Measurements from ENCODE around the gene SCYL2. TPM values are rescaled to one million over a fixed set of nuclear protein-coding genes. Genes with fewer than 3 reads are reported as not detected.
"Not testable (repeated sequence)": the region's sequence is repeated elsewhere in the genome, so short reads cannot be mapped to it uniquely, and the experiment has no call there.

The SCYL2 gene
- total RNA-seq, 1 donor from 2014 or later = 110 TPM

- no peak for FAIRE-seq
Measured at GRCh38 chr12:100311317-100311716, 44.3 kb downstream of the SCYL2 start.

GRCh38 chr12:100317371-100317770 lies 50.4 kb downstream of the SCYL2 start:
- no peak for DNase-seq (ENCODE audit: low spot score in 2 of 2)
- FAIRE-seq = no peak

More at GRCh38 chr12:100311317-100311716, 44.3 kb downstream of the SCYL2 start:
- no peak for DNase-seq (ENCODE audit: low spot score in 2 of 2)

GRCh38 chr12:100324498-100324897 lies 57.5 kb downstream of the SCYL2 start:
- FAIRE-seq (peak; percentile 10), DNase-seq (ENCODE audit: low spot score in 2 of 2) (no peak)

GRCh38 chr12:100326208-100326607 lies 59.2 kb downstream of the SCYL2 start:
- FAIRE-seq (peak; percentile 15), DNase-seq (ENCODE audit: low spot score in 2 of 2) (no peak)

- DNase-seq (ENCODE audit: low spot score in 2 of 2) (no peak), FAIRE-seq (no peak)
Measured at GRCh38 chr12:100329800-100330199, 62.8 kb downstream of the SCYL2 start.

- DNase-seq (ENCODE audit: low spot score in 2 of 2) (no peak), FAIRE-seq (no peak)
Measured at GRCh38 chr12:100331871-100332270, 64.9 kb downstream of the SCYL2 start.

- DNase-seq (ENCODE audit: low spot score in 2 of 2) (no peak), FAIRE-seq (no peak)
Measured at GRCh38 chr12:100332852-100333251, 65.9 kb downstream of the SCYL2 start.

- DNase-seq (ENCODE audit: low spot score in 2 of 2) (no peak), FAIRE-seq (no peak)
Measured at GRCh38 chr12:100337299-100337698, 70.3 kb downstream of the SCYL2 start.

GRCh38 chr12:100337727-100338126 lies 70.8 kb downstream of the SCYL2 start:
- DNase-seq (ENCODE audit: low spot score in 2 of 2) (no peak), FAIRE-seq (no peak)

GRCh38 chr12:100339071-100339470 lies 72.1 kb downstream of the SCYL2 start:
- FAIRE-seq (no peak), DNase-seq (ENCODE audit: low spot score in 2 of 2) (no peak)

GRCh38 chr12:100342897-100343296 lies 75.9 kb downstream of the SCYL2 start:
- DNase-seq (ENCODE audit: low spot score in 2 of 2); FAIRE-seq: not testable (repeated sequence)

GRCh38 chr12:100344351-100344750 lies 77.4 kb downstream of the SCYL2 start:
- DNase-seq (ENCODE audit: low spot score in 2 of 2); FAIRE-seq: not testable (repeated sequence)

GRCh38 chr12:100345020-100345767 lies 78.2 kb downstream of the SCYL2 start:
- FAIRE-seq = no peak

GRCh38 chr12:100346660-100347059 lies 79.7 kb downstream of the SCYL2 start:
- no peak for DNase-seq (ENCODE audit: low spot score in 2 of 2)
- FAIRE-seq = no peak

More at GRCh38 chr12:100345020-100345767, 78.2 kb downstream of the SCYL2 start:
- no peak for DNase-seq (ENCODE audit: low spot score in 2 of 2)

GRCh38 chr12:100348657-100349454 lies 81.9 kb downstream of the SCYL2 start:
- DNase-seq (ENCODE audit: low spot score in 2 of 2) = peak in 1 of 2 donors; percentile 28
- peak; percentile 19 for FAIRE-seq

GRCh38 chr12:100356644-100357223 lies 89.8 kb downstream of the SCYL2 start, which contains the start of gene SLC17A8:
Gene SLC17A8, plus strand, starts transcription at chr12:100357074. Its CDS starts 318 bp downstream, at chr12:100357392.
- no peak for DNase-seq (ENCODE audit: low spot score in 2 of 2)
- FAIRE-seq = no peak

- FAIRE-seq = no peak
Measured at GRCh38 chr12:100359248-100359647, 92.3 kb downstream of the SCYL2 start.

GRCh38 chr12:100359822-100360221 lies 92.8 kb downstream of the SCYL2 start:
- no peak for DNase-seq (ENCODE audit: low spot score in 2 of 2)
- no peak for FAIRE-seq

More at GRCh38 chr12:100359248-100359647, 92.3 kb downstream of the SCYL2 start:
- no peak for DNase-seq (ENCODE audit: low spot score in 2 of 2)

GRCh38 chr12:100360450-100360849 lies 93.5 kb downstream of the SCYL2 start:
- FAIRE-seq (no peak), DNase-seq (ENCODE audit: low spot score in 2 of 2) (no peak)

- DNase-seq (ENCODE audit: low spot score in 2 of 2) (no peak), FAIRE-seq (no peak)
Measured at GRCh38 chr12:100364324-100364723, 97.3 kb downstream of the SCYL2 start.

- DNase-seq (ENCODE audit: low spot score in 2 of 2) = no peak
- FAIRE-seq = no peak
Measured at GRCh38 chr12:100365411-100365810, 98.4 kb downstream of the SCYL2 start.

All from frontal cortex (tissue), 4 donors.